MCF 10A (cell line): ENCODE results near the gene ZMIZ1. TPM values are rescaled to one million over a fixed set of nuclear protein-coding genes. Genes with fewer than 3 reads are reported as not detected.

Experiments used
- BruUV-seq: library from RNA; stranded (reverse); fragments of 400-500 nt; replicated peaks from 2 replicates; lab custom pipeline; 2021; lab: Mats Ljungman, UMichigan
- CTCF ChIA-PET: fragments of 300-600 bp; sonication (Branson Sonifier 250); formaldehyde crosslinking; extraction: SDS; loops from one replicate; lab custom pipeline; 2021; ENCODE audit warnings: antibody characterized with exemption, inconsistent platforms; lab: Yijun Ruan, JAX
- POLR2A ChIA-PET: fragments of 300-600, 350-650 bp; sonication (Branson Sonifier 250); formaldehyde crosslinking; extraction: SDS; loops from one replicate; lab custom pipeline; 2020; ENCODE audit warnings: antibody characterized with exemption, inconsistent platforms; lab: Yijun Ruan, JAX
- DNase-seq: peaks from one replicate; pipeline ENCODE4 v3.0.0-alpha.2; 2018; ENCODE audit not compliant: unreplicated experiment
- H3K27ac Mint-ChIP-seq: one replicate; pipeline ENCODE4 v1.8.0; 2022; ENCODE audit warnings: mild to moderate bottlenecking, low read depth, mixed read lengths; ENCODE audit not compliant: unreplicated experiment
- H3K27me3 Mint-ChIP-seq: one replicate; pipeline ENCODE4 v1.8.0; 2022; ENCODE audit warnings: mixed read lengths; ENCODE audit not compliant: insufficient read depth, unreplicated experiment
- H3K36me3 Mint-ChIP-seq: one replicate; pipeline ENCODE4 v1.8.0; 2022; ENCODE audit warnings: mild to moderate bottlenecking, moderate library complexity, mixed read lengths; ENCODE audit not compliant: insufficient read depth, unreplicated experiment
- H3K4me1 Mint-ChIP-seq: one replicate; pipeline ENCODE4 v1.8.0; 2022; ENCODE audit warnings: mixed read lengths; ENCODE audit not compliant: insufficient read depth, unreplicated experiment
- H3K4me3 Mint-ChIP-seq: one replicate; pipeline ENCODE4 v1.8.0; 2022; ENCODE audit warnings: mild to moderate bottlenecking, moderate library complexity, mixed read lengths; ENCODE audit not compliant: unreplicated experiment
- H3K9me3 Mint-ChIP-seq: one replicate; pipeline ENCODE4 v1.8.0; 2022; ENCODE audit warnings: mixed read lengths; ENCODE audit not compliant: unreplicated experiment
- CTCF ChIP-seq: fragments of 200-600 bp; IDR thresholded peaks from one replicate; pipeline ENCODE4 v1.8.0; 2022; ENCODE audit warnings: antibody characterized with exemption, mild to moderate bottlenecking; ENCODE audit not compliant: unreplicated experiment
- intact Hi-C: fragments of 100-400 bp; cut with micrococcal nuclease; formaldehyde crosslinking; loops from 2 replicates; pipeline ENCODE4 v1.14.1; 2022
- total RNA-seq: library from RNA; stranded (reverse); gene quantifications from 2 replicates; pipeline ENCODE4 v1.2.3, GENCODE V29; 2022

ZMIZ1 gene
- total RNA-seq, 1 experiment from 2014 or later, result 15.5 TPM

- peaks cover 11% of the 10 kb centered on the region for H3K4me1 Mint-ChIP-seq
- no peak for DNase-seq
- no TSS peak for BruUV-seq
- no peak overlapping the region for H3K27ac Mint-ChIP-seq
- intact Hi-C loops, result no loop called here
- no peak overlapping the region for H3K4me3 Mint-ChIP-seq
- no peaks in the 10 kb centered on the region for H3K9me3 Mint-ChIP-seq
- H3K36me3 Mint-ChIP-seq, result no peaks in the 10 kb centered on the region
- ChIA-PET CTCF (interaction anchor here (0.5 to 1.2 kb wide), 3 partner anchors 12 to 87 kb away, joined by 3 read pairs; no protein-coding TSS in a partner anchor), POLR2A (interaction anchor here (0.5 to 0.6 kb wide), 2 partner anchors 17 to 685 kb away, joined by 3 read pairs; no protein-coding TSS in a partner anchor)
- no peak for TF ChIP-seq CTCF
- H3K27me3 Mint-ChIP-seq, result no peaks in the 10 kb centered on the region
Measured at GRCh38 chr10:79051766-79052165, 17.0 kb upstream of the ZMIZ1 start.

- CTCF ChIA-PET, result interaction anchor here (0.7 to 1.2 kb wide), 3 partner anchors 11 to 150 kb away, joined by 3 read pairs; no protein-coding TSS in a partner anchor
- H3K36me3 Mint-ChIP-seq, result no peaks in the 10 kb centered on the region
- H3K4me1 Mint-ChIP-seq, result peaks cover 11% of the 10 kb centered on the region
- H3K27me3 Mint-ChIP-seq, result no peaks in the 10 kb centered on the region
- no peak overlapping the region for H3K27ac Mint-ChIP-seq
- POLR2A ChIA-PET, result no interaction called here
- BruUV-seq, result no TSS peak
- H3K4me3 Mint-ChIP-seq, result no peak overlapping the region
- TF ChIP-seq CTCF, result no peak
- intact Hi-C loops, result no loop called here
- DNase-seq, result no peak
- H3K9me3 Mint-ChIP-seq, result no peaks in the 10 kb centered on the region
Measured at GRCh38 chr10:79052291-79053080, 16.3 kb upstream of the ZMIZ1 start.

- no peak for TF ChIP-seq CTCF
- H3K27me3 Mint-ChIP-seq, result no peaks in the 10 kb centered on the region
- H3K4me1 Mint-ChIP-seq, result peaks cover 9% of the 10 kb centered on the region
- ChIA-PET POLR2A (no interaction called here), CTCF (interaction anchor here (0.6 to 0.7 kb wide), 2 partner anchors 48 to 150 kb away, joined by 3 read pairs; no protein-coding TSS in a partner anchor)
- no peaks in the 10 kb centered on the region for H3K36me3 Mint-ChIP-seq
- H3K27ac Mint-ChIP-seq, result no peak overlapping the region
- intact Hi-C loops, result no loop called here
- BruUV-seq, result no TSS peak
- H3K4me3 Mint-ChIP-seq, result no peak overlapping the region
- no peaks in the 10 kb centered on the region for H3K9me3 Mint-ChIP-seq
- no peak for DNase-seq
Measured at GRCh38 chr10:79053081-79053434, 15.7 kb upstream of the ZMIZ1 start.

GRCh38 chr10:79053481-79054202 is 15.1 kb upstream of the ZMIZ1 start:
- H3K4me1 Mint-ChIP-seq, result peaks cover 6% of the 10 kb centered on the region

More at GRCh38 chr10:79053481-79054202, 15.1 kb upstream of the ZMIZ1 start:
- no peak overlapping the region for H3K4me3 Mint-ChIP-seq
- no peaks in the 10 kb centered on the region for H3K9me3 Mint-ChIP-seq
- no peak for DNase-seq
- CTCF ChIA-PET, result interaction anchor here (0.6 kb wide), 3 partner anchors 47 to 595 kb away, joined by 3 to 4 read pairs (median 3); no protein-coding TSS in a partner anchor
- H3K36me3 Mint-ChIP-seq, result no peaks in the 10 kb centered on the region
- H3K27me3 Mint-ChIP-seq, result no peaks in the 10 kb centered on the region
- H3K27ac Mint-ChIP-seq, result no peak overlapping the region
- BruUV-seq, result no TSS peak
- POLR2A ChIA-PET, result interaction anchor here (0.7 to 1.8 kb wide), 2 partner anchors 14 to 41 kb away, joined by 3 to 4 read pairs; no protein-coding TSS in a partner anchor
- intact Hi-C loops, result no loop called here
- no peak for TF ChIP-seq CTCF
